ENCODE data around the gene GPR155. TPM values are rescaled to one million over a fixed set of nuclear protein-coding genes. Genes with fewer than 3 reads are reported as not detected.
"Not testable (repeated sequence)": the region's sequence is repeated elsewhere in the genome, so short reads cannot be mapped to it uniquely, and the experiment has no call there.

The GPR155 gene
- total and polyA plus RNA-seq, 2 donors from 2014 or later: 7.6 to 8.1 TPM

- FAIRE-seq: no peak
- H3K27ac ChIP-seq (ENCODE audit: low read depth in 2 of 2, low read length in 2 of 2): peak overlapping the region; percentile 35 to 41
These were observed 90.7 kb downstream of the GPR155 start for GRCh38 chr2:174395969-174396630.

DNA sequence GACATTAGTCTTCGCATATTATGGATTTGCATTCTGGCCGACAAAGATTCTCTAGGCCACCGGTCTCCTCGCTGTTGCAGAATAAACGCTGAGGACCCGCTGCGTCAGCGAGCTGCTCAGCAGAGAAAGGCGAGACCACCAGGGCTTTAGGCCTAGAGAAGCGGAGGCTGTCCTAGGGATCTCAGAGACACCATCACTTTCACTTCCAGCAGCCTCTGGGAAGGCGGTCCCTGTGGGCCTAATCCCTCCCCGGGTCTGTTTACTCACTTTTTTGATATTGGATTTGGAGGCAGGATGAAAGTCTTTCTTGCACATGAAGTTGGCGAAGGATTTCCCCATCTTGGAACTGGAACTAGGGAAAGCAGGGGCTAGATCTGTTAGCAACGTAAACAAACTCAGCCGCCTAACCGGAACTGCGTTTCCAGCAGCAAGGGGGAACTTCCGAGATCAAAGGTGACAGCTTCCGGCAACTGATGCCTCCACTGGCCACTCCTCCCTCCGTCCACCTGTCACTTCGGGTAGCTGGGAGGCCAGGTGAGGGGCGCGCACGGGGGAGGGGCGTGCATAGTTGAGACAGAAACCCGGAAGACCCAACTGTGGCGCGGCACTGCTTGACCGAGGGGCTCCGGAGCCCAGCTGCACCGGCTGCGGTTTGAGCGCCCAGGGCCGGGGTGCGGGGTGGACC is 91.4 kb downstream of the GPR155 start, which contains the start of gene SCRN3:
Gene SCRN3, plus strand, starts transcription at position 447 of the 685 bp plus-strand sequence. CDS start 2,554 bp downstream, outside the sequence.
- peaks cover 0 to 2% (median 0%) of the 10 kb centered on the region in 3 donors for H3K36me3 ChIP-seq (ENCODE audit: control insufficient read depth in 2 of 3, insufficient read depth in 3 of 3, low read length in 3 of 3)
- peak within 1 kb of the TSS; percentile 77 to 79 for H3K27ac ChIP-seq (ENCODE audit: low read depth in 2 of 2, low read length in 2 of 2)
- H3K4me3 ChIP-seq (ENCODE audit: low read length in 3 of 3): peak within 1 kb of the TSS; percentile 90 to 96 (median 93)
- peak within 1 kb of the TSS; percentile 72 to 86 (median 79) for H3K9ac ChIP-seq (ENCODE audit: low read length in 3 of 3)
- intact Hi-C loops (cut with DNase I): no loop called here
- H3K9me3 ChIP-seq (ENCODE audit: control insufficient read depth in 2 of 3, insufficient read depth in 1 of 3, low read length in 3 of 3): no peaks in the 10 kb centered on the region
- H3K4me1 ChIP-seq (ENCODE audit: control insufficient read depth in 2 of 3, insufficient read depth in 2 of 3, low read depth in 1 of 3, low read length in 3 of 3): peaks cover 0 to 15% (median 3%) of the 10 kb centered on the region in 3 donors
- no peak for TF ChIP-seq CTCF (IDR thresholded peaks at IDR 0.05; ENCODE audit: borderline replicate concordance, extremely low read depth, insufficient read depth)
- DNase-seq (peak; percentile 93 to 96 (median 93)), FAIRE-seq (no peak)
- no peaks in the 10 kb centered on the region for H3K27me3 ChIP-seq (ENCODE audit: control insufficient read depth, insufficient read depth, low read length)

More at GRCh38 chr2:174395969-174396630, 90.7 kb downstream of the GPR155 start:
- H3K4me1 ChIP-seq (ENCODE audit: control insufficient read depth in 2 of 3, insufficient read depth in 2 of 3, low read depth in 1 of 3, low read length in 3 of 3): peaks cover 0 to 15% (median 3%) of the 10 kb centered on the region in 3 donors
- H3K27me3 ChIP-seq (ENCODE audit: control insufficient read depth, insufficient read depth, low read length): no peaks in the 10 kb centered on the region
- intact Hi-C loops (cut with DNase I): no loop called here
- no peaks in the 10 kb centered on the region for H3K36me3 ChIP-seq (ENCODE audit: control insufficient read depth in 2 of 3, insufficient read depth in 3 of 3, low read length in 3 of 3)
- H3K9ac ChIP-seq (ENCODE audit: low read length in 3 of 3): peak overlapping the region; percentile 72 to 86 (median 79)
- no peak for TF ChIP-seq CTCF (IDR thresholded peaks at IDR 0.05; ENCODE audit: borderline replicate concordance, extremely low read depth, insufficient read depth)
- peak in 2 of 5 donors; percentile 43 to 44 for DNase-seq
- no peaks in the 10 kb centered on the region for H3K9me3 ChIP-seq (ENCODE audit: control insufficient read depth in 2 of 3, insufficient read depth in 1 of 3, low read length in 3 of 3)
- H3K4me3 ChIP-seq (ENCODE audit: low read length in 3 of 3): peak overlapping the region; percentile 90 to 96 (median 93)

DNA sequence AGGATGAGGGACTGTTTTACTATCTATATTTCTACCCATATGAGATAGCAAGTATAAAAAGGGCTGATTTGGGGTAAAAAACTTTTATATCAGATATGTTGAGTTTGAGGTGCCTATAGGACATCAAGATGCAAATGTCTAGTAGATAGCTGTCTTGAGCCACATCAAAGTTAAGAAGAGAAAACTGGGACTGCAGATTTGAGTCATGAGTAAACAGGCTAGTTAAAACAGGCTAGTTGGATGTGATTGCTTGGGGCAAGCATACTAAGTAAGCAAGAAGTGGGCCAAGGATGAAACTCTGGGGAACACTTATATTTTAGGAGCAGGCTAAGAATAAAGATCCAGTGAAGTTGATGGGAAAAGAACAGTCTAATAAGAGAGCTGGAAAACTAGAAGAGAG is 94.1 kb downstream of the GPR155 start:
- Histone ChIP-seq H3K4me3 (ENCODE audit: low read length in 3 of 3) (no peak overlapping the region), H3K9ac (ENCODE audit: low read length in 3 of 3) (no peak overlapping the region), H3K27me3 (ENCODE audit: control insufficient read depth, insufficient read depth, low read length) (no peaks in the 10 kb centered on the region), H3K4me1 (ENCODE audit: control insufficient read depth in 2 of 3, insufficient read depth in 2 of 3, low read depth in 1 of 3, low read length in 3 of 3) (peaks cover 0 to 19% (median 5%) of the 10 kb centered on the region in 3 donors), H3K27ac (ENCODE audit: low read depth in 2 of 2, low read length in 2 of 2) (no peak overlapping the region), H3K36me3 (ENCODE audit: control insufficient read depth in 2 of 3, insufficient read depth in 3 of 3, low read length in 3 of 3) (peaks cover 0 to 4% (median 0%) of the 10 kb centered on the region in 3 donors), H3K9me3 (ENCODE audit: control insufficient read depth in 2 of 3, insufficient read depth in 1 of 3, low read length in 3 of 3) (no peaks in the 10 kb centered on the region)
- intact Hi-C loops (cut with DNase I): no loop called here
- TF ChIP-seq CTCF (IDR thresholded peaks at IDR 0.05; ENCODE audit: borderline replicate concordance, extremely low read depth, insufficient read depth): no peak
- no peak for FAIRE-seq
- DNase-seq: no peak

GRCh38 chr2:174390303-174390702 is 96.5 kb downstream of the GPR155 start:
- intact Hi-C loops (cut with DNase I); DNase-seq; H3K27me3 ChIP-seq (ENCODE audit: control insufficient read depth, insufficient read depth, low read length); H3K9ac ChIP-seq (ENCODE audit: low read length in 3 of 3); H3K9me3 ChIP-seq (ENCODE audit: control insufficient read depth in 2 of 3, insufficient read depth in 1 of 3, low read length in 3 of 3); H3K4me3 ChIP-seq (ENCODE audit: low read length in 3 of 3); FAIRE-seq: not testable (repeated sequence)
- H3K36me3 ChIP-seq (ENCODE audit: control insufficient read depth in 2 of 3, insufficient read depth in 3 of 3, low read length in 3 of 3): peaks cover 4 to 15% (median 7%) of the 10 kb centered on the region in 3 donors
- H3K27ac ChIP-seq (ENCODE audit: low read depth in 2 of 2, low read length in 2 of 2): peak overlapping the region in 1 of 2 donors; percentile 9
- H3K4me1 ChIP-seq (ENCODE audit: control insufficient read depth in 2 of 3, insufficient read depth in 2 of 3, low read depth in 1 of 3, low read length in 3 of 3): peaks cover 0 to 19% (median 3%) of the 10 kb centered on the region in 3 donors

Data from kidney (tissue), 14 donors.